HG03175 (cell line): ENCODE results near the gene OR4A5.
"Not testable (repeated sequence)": the region's sequence is repeated elsewhere in the genome, so short reads cannot be mapped to it uniquely, and the experiment has no call there.

Experiments used
- ATAC-seq: cut with Tn5 transposase; IDR thresholded peaks from one replicate; pipeline ENCODE4 v1.9.1; 2021; ENCODE audit warnings: mild to moderate bottlenecking, moderate library complexity; ENCODE audit not compliant: unreplicated experiment

The OR4A5 gene

GRCh38 chr11:54706532-54706931, at the start of gene OR4A5:
Gene OR4A5, plus strand, starts transcription at chr11:54706832. Its CDS starts 53 bp downstream, at chr11:54706885.
- not testable (repeated sequence) for ATAC-seq

- ATAC-seq: not testable (repeated sequence)
Observed at GRCh38 chr11:54720094-54720493, 13.5 kb downstream of the OR4A5 start.
